HEK293T (cell line): ENCODE data around the gene CD244.
"Not testable (repeated sequence)": the region's sequence is repeated elsewhere in the genome, so short reads cannot be mapped to it uniquely, and the experiment has no call there.

Source experiments
- FOXM1 ChIP-seq: fragments of 450-650 bp; IDR thresholded peaks from 2 replicates; pipeline ENCODE4 v1.6.1; 2017; ENCODE audit warnings: mild to moderate bottlenecking, borderline replicate concordance
- SP1 ChIP-seq: fragments of 450-650 bp; IDR thresholded peaks from 2 replicates; pipeline ENCODE4 v1.6.1; 2017
- TARDBP ChIP-seq: fragments of 450-650 bp; IDR thresholded peaks from 2 replicates; pipeline ENCODE4 v1.6.1; 2016

DNA sequence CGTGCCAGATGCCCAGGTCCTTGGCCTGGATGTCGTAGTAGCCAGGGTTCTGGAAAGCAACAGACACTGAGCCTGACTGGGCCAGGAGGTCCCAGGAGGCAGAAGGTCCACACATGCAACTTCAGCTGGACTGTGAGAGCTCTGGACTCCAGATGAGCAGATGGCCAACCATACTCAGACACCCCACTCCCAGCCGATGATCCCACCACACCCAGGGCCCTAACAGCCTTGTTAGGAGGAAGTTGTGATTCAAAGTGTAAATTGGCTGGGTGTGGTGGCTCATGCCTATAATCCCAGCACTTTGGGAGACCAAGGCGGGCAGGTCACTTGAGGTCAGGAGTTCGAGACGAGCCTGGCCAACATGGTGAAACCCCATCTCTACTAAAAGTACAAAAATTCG, 18.6 kb upstream of the CD244 start:
- not testable (repeated sequence) for TF ChIP-seq SP1, TARDBP, FOXM1
